Thymus (tissue), 11 donors: ENCODE results near the gene C5orf46. TPM values are rescaled to one million over a fixed set of nuclear protein-coding genes. Genes with fewer than 3 reads are reported as not detected.
A peak's percentile ranks its signal among the peaks of the same experiment; 100 is the strongest.

Experiments
- DNase-seq, 9 donors: peaks; one replicate each; pipeline ENCODE4 v3.0.0-alpha.2; 2013; ENCODE audit warnings: low spot score in 9 of 9, low read depth in 6 of 9, missing footprints in 1 of 9
- H3K27ac ChIP-seq, 2 donors: one replicate each; pipeline ENCODE4 v1.5.1; 2013; ENCODE audit warnings: control low read depth in 1 of 2, low read depth in 1 of 2, low read length in 1 of 2, mild to moderate bottlenecking in 1 of 2, moderate library complexity in 1 of 2
- H3K27me3 ChIP-seq, 2 donors: one replicate each; pipeline ENCODE4 v1.5.1; 2013; ENCODE audit warnings: low read length in 1 of 2; ENCODE audit not compliant: control insufficient read depth in 2 of 2, insufficient read depth in 1 of 2
- H3K36me3 ChIP-seq, 2 donors: one replicate each; pipeline ENCODE4 v1.5.1; 2013; ENCODE audit warnings: low read length in 1 of 2, mild to moderate bottlenecking in 1 of 2, moderate library complexity in 1 of 2; ENCODE audit not compliant: control insufficient read depth in 2 of 2, insufficient read depth in 2 of 2
- H3K4me1 ChIP-seq, 2 donors: one replicate each; pipeline ENCODE4 v1.5.1; 2013; ENCODE audit warnings: low read length in 2 of 2; ENCODE audit not compliant: control insufficient read depth in 2 of 2, insufficient read depth in 2 of 2
- H3K4me3 ChIP-seq, 2 donors: one replicate each; pipeline ENCODE4 v1.5.1; 2013; ENCODE audit warnings: low read length in 2 of 2, control low read depth in 1 of 2, mild to moderate bottlenecking in 1 of 2
- H3K9me3 ChIP-seq, 2 donors: one replicate each; pipeline ENCODE4 v1.5.1; 2013; ENCODE audit warnings: low read length in 1 of 2, mild to moderate bottlenecking in 1 of 2; ENCODE audit not compliant: control insufficient read depth in 2 of 2, insufficient read depth in 1 of 2
- WGBS: extraction: QIAGEN DNeasy Blood & Tissue Kit; methylation state at CpG from one replicate; pipeline ENCODE4 v1.1.7; 2013; 5-methylcytosine and 5-hydroxymethylcytosine counted together
- polyA plus RNA-seq: library from polyadenylated mRNA; stranded (reverse); fragments of 200-250 nt; gene quantifications from one replicate; pipeline ENCODE4 v1.2.3, GENCODE V29; 2013
- total RNA-seq: library from RNA; stranded (reverse); fragments of 120-200 nt; gene quantifications from one replicate; pipeline ENCODE4 v1.2.4, GENCODE V29; 2013
- donor health status: healthy.

Gene C5orf46
- total and polyA plus RNA-seq, 2 donors, result 0.14 to 2.6 TPM

DNA sequence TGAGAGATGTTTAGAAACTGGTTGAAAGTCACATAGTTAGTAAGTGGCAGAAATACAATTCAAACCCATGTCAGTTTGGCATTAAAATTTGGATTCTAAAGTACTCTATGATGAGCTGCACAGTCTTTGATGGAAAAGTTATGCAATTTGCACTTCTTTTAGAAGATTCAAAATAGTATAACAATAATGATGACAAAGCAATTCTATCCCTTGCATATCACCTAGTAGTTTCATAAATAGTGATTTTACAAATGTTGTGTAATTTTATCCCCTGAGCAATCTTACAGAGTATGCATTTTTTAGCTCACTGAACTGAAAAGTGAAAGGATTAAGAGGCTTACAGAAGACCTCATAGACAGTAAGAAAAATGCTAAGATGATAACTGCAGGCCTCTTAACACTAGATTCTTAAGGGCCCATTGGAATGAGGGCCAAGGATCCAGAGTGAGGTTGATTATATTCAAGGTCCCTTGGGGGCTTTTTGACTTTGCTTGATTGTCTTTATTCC, 3.7 kb downstream of the C5orf46 start:
- Histone ChIP-seq H3K36me3 (no peaks in the 10 kb centered on the region), H3K9me3 (no peaks in the 10 kb centered on the region), H3K27ac (no peak overlapping the region), H3K4me3 (no peak overlapping the region), H3K4me1 (no peaks in the 10 kb centered on the region), H3K27me3 (no peaks in the 10 kb centered on the region)
- no peak for DNase-seq

GRCh38 chr5:147901599-147902039, 4.7 kb downstream of the C5orf46 start:
- Histone ChIP-seq H3K4me1 (no peaks in the 10 kb centered on the region), H3K27ac (no peak overlapping the region), H3K9me3 (no peaks in the 10 kb centered on the region), H3K4me3 (no peak overlapping the region), H3K36me3 (no peaks in the 10 kb centered on the region), H3K27me3 (no peaks in the 10 kb centered on the region)
- no peak for DNase-seq
- WGBS, result 91% methylated on average over 12 of the region's 12 CpGs

- H3K27me3 ChIP-seq, result no peaks in the 10 kb centered on the region
- 94% methylated on average over 3 of the region's 3 CpGs for WGBS
- no peak overlapping the region for H3K27ac ChIP-seq
- no peaks in the 10 kb centered on the region for H3K36me3 ChIP-seq
- no peaks in the 10 kb centered on the region for H3K4me1 ChIP-seq
- no peaks in the 10 kb centered on the region for H3K9me3 ChIP-seq
- no peak for DNase-seq
- H3K4me3 ChIP-seq, result no peak overlapping the region
These were observed 7.4 kb downstream of the C5orf46 start for GRCh38 chr5:147898875-147899401.

DNA sequence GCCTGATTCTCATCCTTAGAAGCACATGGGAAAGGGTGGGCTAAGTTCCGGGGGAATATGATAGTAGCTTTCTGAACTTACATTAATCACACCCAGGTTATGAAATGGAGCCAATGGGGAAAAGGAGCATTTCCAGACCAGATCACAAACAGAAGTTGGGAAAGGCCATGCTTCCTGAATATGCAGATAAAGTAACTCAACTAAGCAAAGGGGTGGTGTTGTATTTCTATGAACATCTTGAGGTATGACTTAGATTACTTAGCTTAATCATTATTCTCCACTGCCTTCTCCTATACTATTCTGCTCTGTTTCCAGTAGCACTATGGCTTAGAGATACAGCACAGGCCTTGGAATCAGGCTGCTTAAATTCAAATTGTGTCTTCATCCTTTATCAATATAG, 10.5 kb downstream of the C5orf46 start:
- no peak for DNase-seq
- no peak overlapping the region for H3K27ac ChIP-seq
- H3K36me3 ChIP-seq, result no peaks in the 10 kb centered on the region
- 98% methylated on average over 1 of the region's 1 CpG for WGBS
- no peak overlapping the region for H3K4me3 ChIP-seq
- no peaks in the 10 kb centered on the region for H3K9me3 ChIP-seq
- no peaks in the 10 kb centered on the region for H3K27me3 ChIP-seq
- no peaks in the 10 kb centered on the region for H3K4me1 ChIP-seq

DNA sequence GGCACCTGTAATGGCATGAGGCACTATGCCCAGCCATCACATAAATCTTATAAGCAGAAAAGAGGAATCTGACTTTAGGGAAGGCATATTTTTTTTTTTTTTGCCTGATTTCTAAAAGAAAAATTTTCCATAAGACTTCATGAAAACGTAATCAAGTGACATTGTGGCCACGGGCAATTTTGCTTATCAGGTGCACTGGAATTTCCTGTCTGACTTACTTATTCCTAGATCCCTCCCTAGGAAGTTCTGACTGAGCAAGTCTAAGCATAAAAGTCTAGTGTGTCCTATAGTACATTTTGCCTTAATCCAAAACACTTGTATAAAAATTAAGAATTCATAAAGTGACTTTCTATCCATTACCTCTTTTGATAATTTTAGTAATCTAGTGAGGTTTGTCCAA, 12.5 kb downstream of the C5orf46 start:
- WGBS, result 22% methylated on average over 2 of the region's 2 CpGs

GRCh38 chr5:147892696-147893296, 13.5 kb downstream of the C5orf46 start:
- no peak for DNase-seq

More for the DNA sequence above, 12.5 kb downstream of the C5orf46 start:
- no peaks in the 10 kb centered on the region for H3K9me3 ChIP-seq
- H3K4me3 ChIP-seq, result no peak overlapping the region
- H3K4me1 ChIP-seq, result no peaks in the 10 kb centered on the region
- H3K36me3 ChIP-seq, result no peaks in the 10 kb centered on the region
- no peak overlapping the region for H3K27ac ChIP-seq
- DNase-seq, result no peak
- no peaks in the 10 kb centered on the region for H3K27me3 ChIP-seq

GRCh38 chr5:147887930-147888329, 18.4 kb downstream of the C5orf46 start:
- H3K4me3 ChIP-seq, result no peak overlapping the region
- H3K36me3 ChIP-seq, result no peaks in the 10 kb centered on the region
- WGBS, result 89% methylated on average over 2 of the region's 2 CpGs
- H3K27ac ChIP-seq, result no peak overlapping the region
- H3K27me3 ChIP-seq, result no peaks in the 10 kb centered on the region
- DNase-seq, result no peak
- H3K4me1 ChIP-seq, result no peaks in the 10 kb centered on the region
- H3K9me3 ChIP-seq, result no peaks in the 10 kb centered on the region

More at GRCh38 chr5:147892696-147893296, 13.5 kb downstream of the C5orf46 start:
- Histone ChIP-seq H3K36me3 (no peaks in the 10 kb centered on the region), H3K27ac (no peak overlapping the region), H3K4me1 (no peaks in the 10 kb centered on the region), H3K4me3 (no peak overlapping the region), H3K9me3 (no peaks in the 10 kb centered on the region), H3K27me3 (no peaks in the 10 kb centered on the region)
- WGBS, result 86% methylated on average over 3 of the region's 3 CpGs

GRCh38 chr5:147887026-147887627, 19.2 kb downstream of the C5orf46 start:
- no peak overlapping the region for H3K4me3 ChIP-seq
- H3K36me3 ChIP-seq, result no peaks in the 10 kb centered on the region
- WGBS, result 17% methylated on average over 3 of the region's 3 CpGs
- no peak overlapping the region for H3K27ac ChIP-seq
- no peaks in the 10 kb centered on the region for H3K27me3 ChIP-seq
- no peaks in the 10 kb centered on the region for H3K4me1 ChIP-seq
- no peaks in the 10 kb centered on the region for H3K9me3 ChIP-seq
- DNase-seq, result peak in 1 of 9 donors; percentile 2

GRCh38 chr5:147882586-147883313, 23.6 kb downstream of the C5orf46 start:
- H3K36me3 ChIP-seq, result no peaks in the 10 kb centered on the region
- no peaks in the 10 kb centered on the region for H3K9me3 ChIP-seq
- no peak overlapping the region for H3K27ac ChIP-seq
- DNase-seq, result no peak
- no peaks in the 10 kb centered on the region for H3K4me1 ChIP-seq
- no peak overlapping the region for H3K4me3 ChIP-seq
- WGBS, result 82% methylated on average over 6 of the region's 6 CpGs
- H3K27me3 ChIP-seq, result no peaks in the 10 kb centered on the region
